ENCODE results near the gene TMC7. TPM values are rescaled to one million over a fixed set of nuclear protein-coding genes. Genes with fewer than 3 reads are reported as not detected.

TMC7 gene
- total and polyA plus RNA-seq, 2 of the 13 experiments (the other 11 are each of a cell fraction or from before 2014, with no cell fraction given) = 1.2 to 5.1 TPM

DNA sequence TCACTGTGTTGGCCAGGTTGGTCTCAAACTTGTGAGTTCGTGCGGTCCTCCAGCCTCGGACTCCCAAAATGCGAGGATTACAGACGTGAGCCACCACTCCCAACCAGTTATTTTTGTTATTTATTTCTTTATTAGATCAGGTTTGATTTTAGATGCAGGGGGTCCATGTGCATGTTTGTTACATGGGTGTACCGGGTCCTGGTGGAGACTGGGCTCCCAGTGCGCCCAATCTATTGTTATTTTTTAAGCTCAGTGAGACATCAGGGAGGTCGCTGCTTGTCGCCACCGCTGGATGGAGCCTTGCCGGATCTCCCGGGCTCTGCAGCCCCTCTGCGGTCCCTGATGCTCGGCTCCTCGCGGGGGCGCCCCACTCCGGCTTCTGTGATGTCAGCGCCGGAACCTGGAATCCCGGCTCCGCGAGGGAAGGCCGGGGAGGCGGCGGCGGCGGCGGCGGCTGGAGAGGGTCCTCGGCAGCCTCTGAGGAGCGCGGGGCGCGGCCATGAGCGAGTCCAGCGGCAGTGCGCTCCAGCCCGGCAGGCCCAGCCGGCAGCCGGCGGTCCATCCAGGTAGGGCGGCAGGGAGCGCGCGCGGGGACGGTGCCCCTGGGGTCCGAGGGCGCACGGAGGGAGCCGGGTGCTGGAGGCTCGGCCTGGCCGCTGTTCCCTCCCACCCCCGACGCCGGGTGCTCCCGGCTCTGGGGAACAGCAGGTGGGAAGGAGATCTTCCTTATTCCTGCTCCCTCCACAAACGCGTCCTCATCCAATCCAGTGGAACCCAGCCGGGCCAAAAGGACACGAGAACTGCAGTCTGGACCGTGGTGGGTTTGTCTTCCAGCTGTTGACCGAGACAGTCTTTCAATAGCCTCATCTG is at the start of gene TMC7 (continued):
- TF ChIP-seq, protein P1, sequence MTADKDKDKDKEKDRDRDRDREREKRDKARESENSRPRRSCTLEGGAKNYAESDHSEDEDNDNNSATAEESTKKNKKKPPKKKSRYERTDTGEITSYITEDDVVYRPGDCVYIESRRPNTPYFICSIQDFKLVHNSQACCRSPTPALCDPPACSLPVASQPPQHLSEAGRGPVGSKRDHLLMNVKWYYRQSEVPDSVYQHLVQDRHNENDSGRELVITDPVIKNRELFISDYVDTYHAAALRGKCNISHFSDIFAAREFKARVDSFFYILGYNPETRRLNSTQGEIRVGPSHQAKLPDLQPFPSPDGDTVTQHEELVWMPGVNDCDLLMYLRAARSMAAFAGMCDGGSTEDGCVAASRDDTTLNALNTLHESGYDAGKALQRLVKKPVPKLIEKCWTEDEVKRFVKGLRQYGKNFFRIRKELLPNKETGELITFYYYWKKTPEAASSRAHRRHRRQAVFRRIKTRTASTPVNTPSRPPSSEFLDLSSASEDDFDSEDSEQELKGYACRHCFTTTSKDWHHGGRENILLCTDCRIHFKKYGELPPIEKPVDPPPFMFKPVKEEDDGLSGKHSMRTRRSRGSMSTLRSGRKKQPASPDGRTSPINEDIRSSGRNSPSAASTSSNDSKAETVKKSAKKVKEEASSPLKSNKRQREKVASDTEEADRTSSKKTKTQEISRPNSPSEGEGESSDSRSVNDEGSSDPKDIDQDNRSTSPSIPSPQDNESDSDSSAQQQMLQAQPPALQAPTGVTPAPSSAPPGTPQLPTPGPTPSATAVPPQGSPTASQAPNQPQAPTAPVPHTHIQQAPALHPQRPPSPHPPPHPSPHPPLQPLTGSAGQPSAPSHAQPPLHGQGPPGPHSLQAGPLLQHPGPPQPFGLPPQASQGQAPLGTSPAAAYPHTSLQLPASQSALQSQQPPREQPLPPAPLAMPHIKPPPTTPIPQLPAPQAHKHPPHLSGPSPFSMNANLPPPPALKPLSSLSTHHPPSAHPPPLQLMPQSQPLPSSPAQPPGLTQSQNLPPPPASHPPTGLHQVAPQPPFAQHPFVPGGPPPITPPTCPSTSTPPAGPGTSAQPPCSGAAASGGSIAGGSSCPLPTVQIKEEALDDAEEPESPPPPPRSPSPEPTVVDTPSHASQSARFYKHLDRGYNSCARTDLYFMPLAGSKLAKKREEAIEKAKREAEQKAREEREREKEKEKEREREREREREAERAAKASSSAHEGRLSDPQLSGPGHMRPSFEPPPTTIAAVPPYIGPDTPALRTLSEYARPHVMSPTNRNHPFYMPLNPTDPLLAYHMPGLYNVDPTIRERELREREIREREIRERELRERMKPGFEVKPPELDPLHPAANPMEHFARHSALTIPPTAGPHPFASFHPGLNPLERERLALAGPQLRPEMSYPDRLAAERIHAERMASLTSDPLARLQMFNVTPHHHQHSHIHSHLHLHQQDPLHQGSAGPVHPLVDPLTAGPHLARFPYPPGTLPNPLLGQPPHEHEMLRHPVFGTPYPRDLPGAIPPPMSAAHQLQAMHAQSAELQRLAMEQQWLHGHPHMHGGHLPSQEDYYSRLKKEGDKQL (CRISPR knock-in tag; IDR thresholded peaks at IDR 0.05; ENCODE audit: low read depth) = peak; percentile 54; the same call in 1 of the 2 replicates
- no peak for TF ChIP-seq POLR2AphosphoS2 (IDR thresholded peaks at IDR 0.05; ENCODE audit: low read depth, low read length)
- TF ChIP-seq ZFP41 (CRISPR knock-in tag; IDR thresholded peaks at IDR 0.05; ENCODE audit: borderline replicate concordance) = no peak; the same call in 1 of the 2 replicates
- TF ChIP-seq HIC2 (CRISPR knock-in tag; IDR thresholded peaks at IDR 0.05; ENCODE audit: low read depth) = peak; percentile 13; the same call in 1 of the 2 replicates
- TF ChIP-seq AHR (CRISPR knock-in tag; IDR thresholded peaks at IDR 0.05) = no peak
- TF ChIP-seq, protein P2, sequence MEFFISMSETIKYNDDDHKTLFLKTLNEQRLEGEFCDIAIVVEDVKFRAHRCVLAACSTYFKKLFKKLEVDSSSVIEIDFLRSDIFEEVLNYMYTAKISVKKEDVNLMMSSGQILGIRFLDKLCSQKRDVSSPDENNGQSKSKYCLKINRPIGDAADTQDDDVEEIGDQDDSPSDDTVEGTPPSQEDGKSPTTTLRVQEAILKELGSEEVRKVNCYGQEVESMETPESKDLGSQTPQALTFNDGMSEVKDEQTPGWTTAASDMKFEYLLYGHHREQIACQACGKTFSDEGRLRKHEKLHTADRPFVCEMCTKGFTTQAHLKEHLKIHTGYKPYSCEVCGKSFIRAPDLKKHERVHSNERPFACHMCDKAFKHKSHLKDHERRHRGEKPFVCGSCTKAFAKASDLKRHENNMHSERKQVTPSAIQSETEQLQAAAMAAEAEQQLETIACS (CRISPR knock-in tag; IDR thresholded peaks at IDR 0.05) = no peak; the same call in 1 of the 2 replicates
- peak; percentile 98 for TF ChIP-seq REPIN1 (CRISPR knock-in tag; IDR thresholded peaks at IDR 0.05; ENCODE audit: borderline replicate concordance, low read depth)
- 0 out of 2 replicates have a peak, but pooled peaks have one; percentile 26 for TF ChIP-seq TGIF2 (CRISPR knock-in tag; IDR thresholded peaks at IDR 0.05)
- TF ChIP-seq EHMT2 (IDR thresholded peaks at IDR 0.05; ENCODE audit: borderline replicate concordance, low read depth, low read length) = no peak
- TF ChIP-seq RXRA (CRISPR knock-in tag; IDR thresholded peaks at IDR 0.05) = peak; percentile 68; the same call in 1 of the 2 replicates
- TF ChIP-seq ZNF614 (CRISPR knock-in tag; IDR thresholded peaks at IDR 0.05; ENCODE audit: borderline replicate concordance) = peak; percentile 91; the same call in 1 of the 2 replicates
- TF ChIP-seq ZNF646 (CRISPR knock-in tag; IDR thresholded peaks at IDR 0.05) = no peak
- no peak for TF ChIP-seq RFX3 (CRISPR knock-in tag; IDR thresholded peaks at IDR 0.05)
